ENCODE measurements around the gene ZFYVE16. TPM values are rescaled to one million over a fixed set of nuclear protein-coding genes. Genes with fewer than 3 reads are reported as not detected.

The ZFYVE16 gene
- total RNA-seq, 1 experiment from 2014 or later: 21.9 TPM

DNA sequence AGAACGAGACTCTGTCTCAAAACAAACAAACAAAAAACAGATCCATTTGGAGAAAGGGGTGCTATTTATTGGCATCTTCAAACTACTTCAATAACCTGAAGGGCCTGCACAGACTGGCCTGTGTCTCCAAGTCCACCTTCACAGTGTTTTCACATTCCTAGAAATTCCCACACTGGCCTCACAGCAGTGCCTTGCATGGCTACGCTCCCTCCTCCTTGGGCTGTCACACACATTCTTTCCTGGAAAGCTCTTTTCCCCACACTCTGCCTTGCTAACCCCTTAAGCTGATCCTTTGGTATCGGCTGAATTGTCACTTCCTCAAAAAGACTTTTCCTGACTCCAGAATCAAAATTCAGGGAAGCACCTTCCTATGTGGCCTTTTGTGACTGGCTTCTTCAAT is 99.8 kb downstream of the ZFYVE16 start:
- Histone ChIP-seq H3K9me3 (ENCODE audit: control insufficient read depth, low read depth, low read length) (no peaks in the 10 kb centered on the region), H2BK15ac (ENCODE audit: low read depth, low read length) (no peak overlapping the region), H3K79me1 (ENCODE audit: insufficient read depth, low read depth, low read length, poor library complexity, severe bottlenecking) (no peaks in the 10 kb centered on the region), H2BK120ac (ENCODE audit: low read depth, low read length, poor library complexity, severe bottlenecking) (no peak overlapping the region), H3K56ac (ENCODE audit: insufficient read length, low read depth, low read length) (no peak overlapping the region), H3K9ac (ENCODE audit: extremely low read depth, insufficient read length, low read length) (no peak overlapping the region), H3K27me3 (ENCODE audit: insufficient read depth, low read length) (no peaks in the 10 kb centered on the region), H4K8ac (replicated peaks; ENCODE audit: insufficient read length, low read depth, low read length) (no peak overlapping the region), H3K4me1 (ENCODE audit: insufficient read depth, low read length) (no peaks in the 10 kb centered on the region), H3K23ac (ENCODE audit: insufficient read length, low read depth, low read length) (no peak overlapping the region), H2BK5ac (ENCODE audit: insufficient read length, low read length) (no peak overlapping the region), H3K14ac (ENCODE audit: insufficient read depth, low read length) (no peak overlapping the region; the same call in 1 of the 2 replicates), H3T11ph (ENCODE audit: low read length) (no peak overlapping the region), H2BK12ac (ENCODE audit: insufficient read length, low read depth, low read length) (no peak overlapping the region), H3K27ac (ENCODE audit: insufficient read length, low read depth, low read length) (no peak overlapping the region), H3K4ac (ENCODE audit: low read depth, low read length) (no peak overlapping the region), H2BK20ac (ENCODE audit: low read depth, low read length, poor library complexity, severe bottlenecking) (no peak overlapping the region), H2AK5ac (ENCODE audit: insufficient read length, low read length) (no peak overlapping the region), H4K20me1 (ENCODE audit: control insufficient read depth, insufficient read depth, insufficient read length) (no peaks in the 10 kb centered on the region), H3K4me2 (ENCODE audit: insufficient read depth, insufficient read length, low read length) (no peak overlapping the region), H3K18ac (ENCODE audit: insufficient read length, low read depth, low read length) (no peak overlapping the region), H4K91ac (ENCODE audit: insufficient read length, low read depth, low read length) (no peak overlapping the region), H4K5ac (ENCODE audit: insufficient read length, low read depth, low read length) (no peak overlapping the region), H2AFZ (ENCODE audit: low read length) (no peak overlapping the region), H3K23me2 (ENCODE audit: insufficient read length, low read depth, low read length, poor library complexity, severe bottlenecking) (no peaks in the 10 kb centered on the region), H3K79me2 (ENCODE audit: insufficient read depth, low read length) (no peaks in the 10 kb centered on the region)
- DNase-seq: no peak
- Mint-ChIP-seq H3K36me3 (ENCODE audit: insufficient read depth in 1 of 3, low read depth in 3 of 3) (no peaks in the 10 kb centered on the region), H3K4me1 (no peaks in the 10 kb centered on the region; a peak in 1 of 4 replicates), H3K27ac (peak overlapping the region in 1 of 3 experiments; percentile 6; a peak in 1 of 7 replicates), H3K9me3 (no peaks in the 10 kb centered on the region), H3K4me3 (no peak overlapping the region), H3K27me3 (ENCODE audit: low read depth) (no peaks in the 10 kb centered on the region)
- TF ChIP-seq, protein P1, sequence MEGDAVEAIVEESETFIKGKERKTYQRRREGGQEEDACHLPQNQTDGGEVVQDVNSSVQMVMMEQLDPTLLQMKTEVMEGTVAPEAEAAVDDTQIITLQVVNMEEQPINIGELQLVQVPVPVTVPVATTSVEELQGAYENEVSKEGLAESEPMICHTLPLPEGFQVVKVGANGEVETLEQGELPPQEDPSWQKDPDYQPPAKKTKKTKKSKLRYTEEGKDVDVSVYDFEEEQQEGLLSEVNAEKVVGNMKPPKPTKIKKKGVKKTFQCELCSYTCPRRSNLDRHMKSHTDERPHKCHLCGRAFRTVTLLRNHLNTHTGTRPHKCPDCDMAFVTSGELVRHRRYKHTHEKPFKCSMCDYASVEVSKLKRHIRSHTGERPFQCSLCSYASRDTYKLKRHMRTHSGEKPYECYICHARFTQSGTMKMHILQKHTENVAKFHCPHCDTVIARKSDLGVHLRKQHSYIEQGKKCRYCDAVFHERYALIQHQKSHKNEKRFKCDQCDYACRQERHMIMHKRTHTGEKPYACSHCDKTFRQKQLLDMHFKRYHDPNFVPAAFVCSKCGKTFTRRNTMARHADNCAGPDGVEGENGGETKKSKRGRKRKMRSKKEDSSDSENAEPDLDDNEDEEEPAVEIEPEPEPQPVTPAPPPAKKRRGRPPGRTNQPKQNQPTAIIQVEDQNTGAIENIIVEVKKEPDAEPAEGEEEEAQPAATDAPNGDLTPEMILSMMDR (conservative IDR thresholded peaks at IDR 0.05): no peak
- WGBS (ENCODE audit: extremely low coverage, insufficient read length, low lambda C conversion rate): no CpG with 5 or more reads among the region's 3 CpGs

All from H9 (cell line).